ENCODE measurements around the gene TRAPPC2L. TPM values are rescaled to one million over a fixed set of nuclear protein-coding genes. Genes with fewer than 3 reads are reported as not detected.

The TRAPPC2L gene
- 61.0 TPM for total RNA-seq

- ATAC-seq = peak; percentile 98
These were observed at the start of gene TRAPPC2L, which contains the start of gene GALNS for GRCh38 chr16:88856828-88857727. TRAPPC2L (plus strand) TSS chr16:88857127; CDS start chr16:88857151, 24 bp downstream. GALNS (minus strand) TSS chr16:88856947; CDS start chr16:88856877, 70 bp downstream.

- ATAC-seq = no peak
These were observed 49.7 kb upstream of the TRAPPC2L start for GRCh38 chr16:88807142-88807625.

GRCh38 chr16:88807626-88808453 is 49.1 kb upstream of the TRAPPC2L start:
- no peak for ATAC-seq

GRCh38 chr16:88809068-88809675 is 47.8 kb upstream of the TRAPPC2L start:
- ATAC-seq = no peak

GRCh38 chr16:88809676-88810165 is 47.2 kb upstream of the TRAPPC2L start:
- ATAC-seq = no peak

- no peak for ATAC-seq
These were observed 46.6 kb upstream of the TRAPPC2L start for GRCh38 chr16:88810166-88810911.

GRCh38 chr16:88810912-88811768 is 45.8 kb upstream of the TRAPPC2L start:
- ATAC-seq = peak; percentile 71

- ATAC-seq = peak; percentile 88
These were observed 45.0 kb upstream of the TRAPPC2L start, which contains the start of gene APRT for GRCh38 chr16:88811769-88812512. APRT (minus strand) TSS chr16:88811928; CDS start chr16:88811899, 29 bp downstream.

- ATAC-seq = no peak
These were observed 44.2 kb upstream of the TRAPPC2L start for GRCh38 chr16:88812513-88813268.

GRCh38 chr16:88813269-88814143 is 43.4 kb upstream of the TRAPPC2L start:
- no peak for ATAC-seq

- no peak for ATAC-seq
These were observed 42.8 kb upstream of the TRAPPC2L start for GRCh38 chr16:88814144-88814502.

GRCh38 chr16:88815227-88815626 is 41.7 kb upstream of the TRAPPC2L start:
- ATAC-seq = no peak

GRCh38 chr16:88815901-88816589 is 40.9 kb upstream of the TRAPPC2L start:
- peak; percentile 20 for ATAC-seq

GRCh38 chr16:88816736-88817535 is 40.0 kb upstream of the TRAPPC2L start:
- peak; percentile 24 for ATAC-seq

- ATAC-seq = peak; percentile 2
These were observed 38.9 kb upstream of the TRAPPC2L start for GRCh38 chr16:88817785-88818574.

- no peak for ATAC-seq
These were observed 38.4 kb upstream of the TRAPPC2L start for GRCh38 chr16:88818575-88818874.

Data from esophagus mucosa (tissue), 1 donor.